GM21825 (cell line): ENCODE data around the gene CLVS2.

Experiments
- ATAC-seq: cut with Tn5 transposase; IDR thresholded peaks from one replicate; pipeline ENCODE4 v1.9.1; 2021; ENCODE audit warnings: mild to moderate bottlenecking, moderate library complexity; ENCODE audit not compliant: unreplicated experiment

Gene CLVS2

GRCh38 chr6:123022975-123023374 lies 26.9 kb downstream of the CLVS2 start:
- ATAC-seq = no peak

GRCh38 chr6:123024976-123025375 lies 28.9 kb downstream of the CLVS2 start:
- ATAC-seq = no peak

GRCh38 chr6:123027408-123027807 lies 31.4 kb downstream of the CLVS2 start:
- ATAC-seq = no peak

- no peak for ATAC-seq
Observed at GRCh38 chr6:123028263-123028662, 32.2 kb downstream of the CLVS2 start.

- no peak for ATAC-seq
Observed at GRCh38 chr6:123030282-123030681, 34.2 kb downstream of the CLVS2 start.

GRCh38 chr6:123036648-123037047 lies 40.6 kb downstream of the CLVS2 start:
- no peak for ATAC-seq

GRCh38 chr6:123039431-123039830 lies 43.4 kb downstream of the CLVS2 start:
- ATAC-seq = no peak

GRCh38 chr6:123042401-123042800 lies 46.4 kb downstream of the CLVS2 start:
- no peak for ATAC-seq

GRCh38 chr6:123044341-123044860 lies 48.4 kb downstream of the CLVS2 start:
- no peak for ATAC-seq

- ATAC-seq = no peak
Observed at GRCh38 chr6:123053602-123054225, 57.7 kb downstream of the CLVS2 start.

GRCh38 chr6:123055256-123055655 lies 59.2 kb downstream of the CLVS2 start:
- ATAC-seq = no peak

GRCh38 chr6:123062670-123063069 lies 66.6 kb downstream of the CLVS2 start:
- no peak for ATAC-seq

- no peak for ATAC-seq
Observed at GRCh38 chr6:123064038-123064437, 68.0 kb downstream of the CLVS2 start.

GRCh38 chr6:123074616-123075015 lies 78.6 kb downstream of the CLVS2 start:
- ATAC-seq = no peak

GRCh38 chr6:123085403-123085802 lies 89.4 kb downstream of the CLVS2 start:
- no peak for ATAC-seq

GRCh38 chr6:123089226-123089625 lies 93.2 kb downstream of the CLVS2 start:
- ATAC-seq = no peak

GRCh38 chr6:123091091-123091895 lies 95.3 kb downstream of the CLVS2 start:
- ATAC-seq = no peak

- ATAC-seq = no peak
Observed at GRCh38 chr6:123091896-123092271, 95.8 kb downstream of the CLVS2 start.

- no peak for ATAC-seq
Observed at GRCh38 chr6:123094795-123095194, 98.8 kb downstream of the CLVS2 start.

GRCh38 chr6:123105561-123105960 lies 109.5 kb downstream of the CLVS2 start:
- ATAC-seq = no peak

- no peak for ATAC-seq
Observed at GRCh38 chr6:123116370-123116769, 120.3 kb downstream of the CLVS2 start.
